SKM-1 treated with dmso at 0.1 percent for 144 hours (cell line): ENCODE data around the gene SLC8A3.

Experiments
- DNase-seq: peaks from one replicate; lab custom pipeline; 2025; ENCODE audit not compliant: unreplicated experiment; lab: John Stamatoyannopoulos, UW

Gene SLC8A3

GRCh38 chr14:70073924-70074566 lies 114.7 kb downstream of the SLC8A3 start:
- no peak for DNase-seq

GRCh38 chr14:70069186-70069585 lies 119.6 kb downstream of the SLC8A3 start:
- DNase-seq = no peak

DNA sequence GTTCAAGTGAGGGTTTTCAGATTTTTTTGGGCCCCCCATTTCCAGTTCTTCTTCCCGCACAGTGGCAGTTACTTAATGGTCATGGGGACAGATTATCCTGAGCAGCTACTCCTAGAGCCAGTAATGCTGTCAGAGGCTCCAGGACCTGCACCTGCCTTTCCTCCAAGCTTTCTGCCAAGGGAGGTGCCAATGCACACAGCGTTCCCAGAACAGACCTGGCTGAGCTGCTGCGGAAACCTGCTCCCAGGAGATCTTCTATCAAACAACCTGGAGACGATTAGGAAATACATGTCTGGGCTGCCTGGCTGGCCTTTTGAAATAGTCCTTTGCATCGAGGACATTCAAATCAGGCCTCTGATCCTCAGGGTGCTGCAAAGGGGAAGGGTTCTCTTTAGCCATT lies 120.9 kb downstream of the SLC8A3 start:
- DNase-seq = no peak

GRCh38 chr14:70064136-70064865 lies 124.5 kb downstream of the SLC8A3 start:
- no peak for DNase-seq

DNA sequence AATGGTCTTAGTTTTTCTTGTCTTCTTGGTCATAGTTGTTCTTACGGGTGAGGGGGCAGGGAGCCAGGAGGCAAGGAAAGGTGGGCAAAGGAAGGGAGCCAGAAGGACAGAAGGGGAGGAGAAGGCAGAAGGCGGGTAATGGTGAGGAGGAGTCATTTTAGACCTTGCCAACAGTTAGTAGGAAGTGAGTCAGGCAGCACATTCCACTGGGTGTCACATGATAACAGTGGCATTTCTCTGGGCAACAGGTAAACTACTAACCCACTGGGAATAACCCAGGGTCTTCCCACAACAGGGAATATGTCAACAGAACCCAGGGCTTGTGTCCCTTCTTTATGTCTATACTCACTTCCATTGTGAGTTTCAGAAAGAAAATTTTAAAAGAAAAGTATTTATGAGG lies 127.6 kb downstream of the SLC8A3 start:
- DNase-seq = no peak

DNA sequence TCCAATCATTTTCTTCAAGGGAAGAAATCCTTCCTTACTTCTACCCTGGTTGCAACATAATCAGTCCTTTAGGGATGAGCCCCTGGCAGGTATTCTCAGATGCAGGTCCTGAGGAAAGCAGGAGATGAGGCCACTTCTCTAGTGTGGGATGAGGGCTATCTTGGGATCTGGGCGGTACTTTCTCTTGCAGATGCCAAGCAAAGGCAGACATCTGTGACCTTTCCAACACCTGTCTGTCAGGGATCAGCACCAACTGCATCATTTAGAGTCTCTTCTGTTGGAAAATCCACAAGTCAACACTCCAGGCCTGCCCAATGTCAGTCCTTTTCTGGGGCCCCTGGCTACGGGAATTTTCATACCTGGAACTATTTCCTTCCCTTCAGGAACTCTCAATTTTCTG lies 129.2 kb downstream of the SLC8A3 start:
- DNase-seq = no peak

- DNase-seq = no peak
Measured at GRCh38 chr14:70057519-70058136, 131.1 kb downstream of the SLC8A3 start.

GRCh38 chr14:70052990-70053389 lies 135.8 kb downstream of the SLC8A3 start:
- no peak for DNase-seq

DNA sequence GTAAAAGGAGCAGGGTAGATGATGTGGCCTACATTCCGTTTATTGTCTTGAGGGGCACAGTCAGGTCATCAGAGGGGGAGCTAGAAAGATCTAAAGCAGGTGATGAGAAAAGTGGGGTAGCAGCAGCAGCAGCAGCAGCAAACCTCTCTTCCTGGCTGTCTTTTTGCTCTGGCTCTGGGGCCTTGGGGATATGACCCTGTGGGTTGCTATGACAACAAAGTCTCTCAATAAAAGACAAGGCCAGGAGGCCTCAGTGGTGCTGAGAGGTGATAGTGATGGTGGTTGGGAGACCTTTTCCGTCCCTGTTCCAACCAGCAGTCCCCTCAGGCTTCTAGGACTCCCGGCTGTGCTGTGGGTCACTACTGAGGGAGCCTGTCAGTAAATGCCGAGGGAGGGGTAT lies 138.6 kb downstream of the SLC8A3 start:
- no peak for DNase-seq

DNA sequence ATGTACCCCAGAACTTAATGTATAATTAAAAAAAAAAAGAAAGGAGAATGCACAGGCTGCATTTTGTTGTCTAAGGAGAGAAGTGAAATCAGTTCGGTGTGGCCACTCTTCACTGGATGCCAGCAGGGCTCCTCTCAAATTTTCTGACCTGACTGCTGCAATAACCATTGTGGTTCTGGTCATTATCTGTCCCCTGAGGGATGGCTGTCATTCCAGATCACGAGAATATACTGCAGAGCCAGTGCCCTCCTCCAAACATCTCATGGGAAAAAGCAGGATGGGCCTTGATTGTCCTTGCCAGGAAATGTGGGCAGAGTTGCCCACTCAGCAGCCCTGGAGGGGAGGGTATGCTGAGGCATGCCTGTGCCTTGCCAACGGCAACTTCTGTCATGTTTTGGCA lies 139.1 kb downstream of the SLC8A3 start:
- no peak for DNase-seq

DNA sequence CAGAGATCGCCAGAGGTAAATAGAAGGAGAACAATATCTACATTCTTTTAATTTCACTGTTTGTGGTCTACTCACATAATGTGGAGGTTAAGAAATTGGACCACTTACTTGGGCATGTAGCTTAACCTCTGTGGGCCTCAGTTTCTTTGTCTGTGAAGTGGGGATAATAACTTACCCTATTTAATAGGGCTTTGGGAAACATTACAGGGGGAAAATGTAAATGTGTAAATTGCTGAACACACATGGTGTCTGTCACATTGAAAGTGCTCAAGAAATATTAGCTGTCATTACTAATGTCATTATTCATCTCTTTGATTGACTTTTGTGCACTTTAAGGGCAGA lies 140.5 kb downstream of the SLC8A3 start:
- DNase-seq = no peak

DNA sequence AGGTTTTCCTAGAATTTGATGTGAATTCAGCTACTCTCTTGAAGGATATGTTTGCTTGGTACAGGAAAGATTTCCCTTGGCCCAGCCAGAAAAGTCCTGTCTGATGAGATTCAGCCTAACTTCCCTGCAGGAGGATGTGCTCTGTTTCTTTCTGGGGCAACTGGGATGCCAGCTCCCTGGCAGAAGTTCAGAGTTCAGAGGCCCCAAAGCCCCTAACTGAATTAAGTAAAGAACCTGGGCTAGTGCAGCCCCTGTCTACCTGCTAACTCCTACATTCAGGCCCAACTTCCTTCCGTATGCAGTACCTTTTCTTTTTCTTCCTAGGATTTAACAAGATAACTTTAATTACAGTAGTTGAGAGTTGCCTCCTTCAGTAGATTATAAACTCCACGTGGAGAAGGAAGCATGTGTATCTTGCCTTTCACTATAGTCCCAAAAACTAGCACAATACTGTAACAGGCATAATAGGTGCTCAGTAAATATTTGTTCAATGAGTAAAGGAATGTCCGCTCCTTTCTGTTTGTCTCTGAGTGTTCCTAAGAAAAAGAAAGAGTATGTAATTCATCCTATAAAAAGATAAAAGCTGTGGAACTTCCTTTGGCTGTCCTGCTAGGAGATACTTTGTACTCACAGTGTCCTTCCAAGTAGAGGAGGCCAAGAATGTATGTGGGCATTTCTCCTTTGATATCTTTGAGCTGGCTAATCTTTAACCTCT lies 141.0 kb downstream of the SLC8A3 start:
- DNase-seq = no peak

- no peak for DNase-seq
Measured at GRCh38 chr14:70045844-70046535, 142.8 kb downstream of the SLC8A3 start.

DNA sequence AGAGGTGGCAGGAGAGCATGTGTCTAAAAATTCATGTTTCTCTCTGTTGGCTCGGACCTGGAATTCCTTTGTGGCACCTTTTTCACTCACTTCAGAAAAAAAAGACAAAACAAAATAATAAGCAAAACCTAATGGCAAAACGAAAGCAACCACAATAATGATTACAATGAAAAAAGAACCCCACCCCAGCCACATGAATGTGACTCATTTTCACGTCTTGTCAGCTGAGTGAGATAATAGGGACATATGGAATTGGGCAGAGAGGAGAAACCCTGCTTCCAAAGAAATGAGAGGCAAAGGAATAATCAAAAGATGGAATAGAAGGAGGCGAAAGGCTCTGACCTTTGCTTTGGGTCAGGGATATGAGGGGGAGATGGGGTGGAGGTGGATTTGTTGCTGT lies 143.4 kb downstream of the SLC8A3 start:
- DNase-seq = no peak

DNA sequence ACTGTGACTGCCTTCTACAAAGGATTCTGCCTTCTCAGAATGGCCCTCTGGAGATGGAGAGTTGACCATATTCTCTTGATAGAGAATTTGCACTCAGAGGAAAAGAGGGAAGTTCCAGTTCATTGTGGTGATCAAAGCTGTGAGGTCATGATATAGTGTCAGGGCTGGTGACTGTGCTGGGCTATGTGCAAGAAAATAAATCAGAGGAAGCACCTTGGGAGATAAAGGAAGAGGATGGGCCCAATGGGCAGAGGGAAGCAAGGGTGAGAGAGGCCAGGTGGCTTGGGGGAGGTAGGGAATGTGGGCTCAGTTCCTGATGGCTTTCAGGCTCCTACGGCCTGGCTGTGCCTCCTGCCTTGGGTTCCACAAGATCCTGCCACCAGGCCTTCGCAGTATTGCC lies 145.8 kb downstream of the SLC8A3 start:
- DNase-seq = no peak

DNA sequence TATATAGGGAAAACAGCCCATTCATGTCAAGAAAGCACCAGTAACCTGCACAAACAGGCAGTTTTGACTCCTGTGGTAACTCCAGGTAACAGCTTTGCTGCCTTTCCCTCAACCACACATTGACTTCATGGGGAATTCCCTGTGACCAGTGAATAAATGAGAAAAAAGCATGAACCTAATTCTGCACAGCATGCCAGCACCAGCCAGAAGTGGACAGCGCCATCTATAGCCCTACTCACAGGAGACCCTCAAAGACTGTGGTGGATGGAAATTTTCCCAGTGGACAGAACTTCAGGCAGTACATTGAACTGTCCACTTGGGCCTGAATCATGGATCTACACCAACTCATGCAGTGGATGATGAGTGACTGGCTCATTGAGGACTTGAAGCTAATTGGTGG lies 152.1 kb downstream of the SLC8A3 start:
- no peak for DNase-seq

- no peak for DNase-seq
Measured at GRCh38 chr14:70034257-70034656, 154.5 kb downstream of the SLC8A3 start.

DNA sequence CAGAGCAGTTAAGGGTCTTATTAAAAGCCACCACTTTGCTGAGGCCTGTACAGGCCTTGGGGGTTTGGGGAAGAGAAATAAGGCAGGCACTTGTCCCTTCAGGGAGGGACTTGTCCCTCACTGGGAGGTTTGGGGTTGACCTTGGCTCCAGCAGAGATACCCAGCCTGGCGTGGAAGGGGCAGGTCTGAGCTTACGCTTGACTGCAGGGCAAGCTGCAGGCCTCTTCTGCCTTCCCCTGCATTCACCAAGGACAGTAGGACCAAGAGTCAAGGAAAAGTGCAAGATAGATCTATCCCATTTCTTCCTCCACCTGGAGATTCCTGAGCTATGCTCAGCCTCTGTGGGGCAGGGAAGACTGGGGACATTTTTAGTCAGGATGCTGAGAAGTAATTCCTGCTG lies 155.2 kb downstream of the SLC8A3 start:
- DNase-seq = no peak

- no peak for DNase-seq
Measured at GRCh38 chr14:70033116-70033515, 155.6 kb downstream of the SLC8A3 start.

DNA sequence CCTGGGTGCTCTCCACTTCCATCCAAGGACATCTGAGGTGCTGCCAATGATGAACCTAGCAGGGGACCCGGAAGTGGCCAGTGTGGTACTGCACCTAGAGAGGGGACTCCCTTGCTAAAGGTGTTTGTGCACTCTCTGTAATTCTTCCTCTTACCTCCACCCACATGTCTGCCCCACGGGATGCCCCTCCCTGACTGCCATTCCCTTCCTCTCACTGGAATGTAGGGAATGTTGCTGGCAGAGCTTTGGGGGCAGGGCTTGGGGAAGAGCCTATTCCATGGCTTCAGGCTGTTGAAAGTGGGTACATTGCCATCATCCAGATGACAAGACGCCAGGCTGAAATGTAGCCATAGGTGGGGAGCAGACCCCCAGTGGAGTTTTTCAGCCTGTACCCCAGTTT lies 156.3 kb downstream of the SLC8A3 start:
- no peak for DNase-seq

DNA sequence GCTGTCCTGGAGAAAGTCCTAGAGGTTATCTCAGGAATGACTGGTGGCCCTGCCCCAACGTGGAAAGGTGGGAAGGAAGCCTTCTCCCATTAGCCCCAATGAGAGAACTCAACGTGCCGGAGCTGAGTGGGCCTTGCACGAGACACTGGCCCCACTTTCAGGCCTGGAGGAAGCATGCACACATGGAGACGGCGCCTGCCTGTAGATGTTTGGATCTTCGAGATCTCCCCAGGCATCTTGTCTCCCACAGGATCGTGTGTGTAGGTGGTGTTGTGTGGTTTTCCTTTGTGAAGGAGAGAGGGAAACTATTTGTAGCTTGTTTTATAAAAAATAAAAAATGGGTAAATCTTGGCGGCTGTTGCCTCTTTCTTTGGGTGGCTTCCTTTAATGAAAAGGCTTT lies 156.7 kb downstream of the SLC8A3 start:
- DNase-seq = no peak
